IMR-90 (cell line): ENCODE measurements around the gene TMEM190. TPM values are rescaled to one million over a fixed set of nuclear protein-coding genes. Genes with fewer than 3 reads are reported as not detected.

Experiments
- CEBPB ChIP-seq: IDR thresholded peaks from 2 replicates; pipeline ENCODE4 v1.6.1; 2012; ENCODE audit warnings: low read depth, low read length, improper control_type of control experiment
- MAFK ChIP-seq: IDR thresholded peaks from 2 replicates; pipeline ENCODE4 v1.6.1; 2012; ENCODE audit warnings: low read depth, low read length, improper control_type of control experiment
- POLR2A ChIP-seq: IDR thresholded peaks from 2 replicates; pipeline ENCODE4 v1.6.1; 2012; ENCODE audit warnings: mild to moderate bottlenecking, low read depth, low read length
- polyA plus RNA-seq, 3 experiments: library from polyadenylated mRNA; depleted of rRNA; stranded (reverse); fragments of >200 nt; gene quantifications; 2 replicates each; pipeline ENCODE4 v1.2.3, GENCODE V29; 2012; ENCODE audit warnings: low replicate concordance in 1 of 3
- total RNA-seq: library from RNA; depleted of rRNA; stranded (reverse); fragments of >200 nt; gene quantifications from 2 replicates; pipeline ENCODE4 v1.2.3, GENCODE V29; 2012
- TF ChIP-seq, protein P1 (sequence below): fragments of 150-350 bp; IDR thresholded peaks from 2 replicates; pipeline ENCODE4 v1.6.1; 2016; ENCODE audit warnings: low read depth, mild to moderate bottlenecking, low read length, moderate library complexity, borderline replicate concordance

The TMEM190 gene
- total and polyA plus RNA-seq, 2 of the 4 experiments (the other 2 are of a cell fraction) = 1.6 TPM; not detected in 1

DNA sequence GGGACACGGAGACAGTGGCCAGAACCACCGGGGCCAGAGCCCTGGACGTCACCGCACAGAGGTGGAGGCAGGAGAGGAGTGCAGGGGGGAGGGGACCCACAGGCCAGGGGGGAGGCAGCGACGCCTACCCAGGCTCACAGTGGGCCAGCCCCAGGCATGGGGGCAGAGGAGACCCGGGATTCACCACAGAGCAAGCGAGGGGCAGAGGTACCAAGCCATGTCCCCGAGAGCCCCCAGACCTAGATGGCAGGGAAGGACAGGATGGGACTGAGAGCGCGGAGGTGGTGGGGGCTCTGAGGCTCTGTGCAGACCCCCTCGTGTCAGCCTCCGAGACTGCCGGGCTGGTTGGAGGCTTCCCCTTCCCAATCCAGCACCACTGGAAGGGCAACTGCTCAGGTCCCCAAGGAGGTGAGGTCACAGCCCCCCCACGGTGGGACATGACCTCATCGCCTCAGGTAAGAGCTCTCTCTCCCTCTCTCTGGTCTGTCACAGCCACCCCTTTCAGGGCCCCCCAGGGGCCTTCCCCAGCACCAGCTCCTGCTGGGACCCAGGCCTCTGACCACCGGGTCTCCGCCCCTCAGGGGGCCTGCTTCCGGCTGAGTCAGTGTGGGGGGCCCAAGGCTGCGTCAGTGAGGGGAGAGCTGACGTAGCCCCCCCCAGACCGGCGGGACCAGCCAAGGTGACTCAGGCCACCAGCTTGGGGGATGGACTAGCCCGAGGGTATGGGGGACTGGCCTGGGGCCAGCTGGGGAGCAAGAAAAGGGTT lies 4.1 kb upstream of the TMEM190 start (continued):
- TF ChIP-seq CEBPB = no peak
- TF ChIP-seq MAFK = no peak
- TF ChIP-seq, protein P1, sequence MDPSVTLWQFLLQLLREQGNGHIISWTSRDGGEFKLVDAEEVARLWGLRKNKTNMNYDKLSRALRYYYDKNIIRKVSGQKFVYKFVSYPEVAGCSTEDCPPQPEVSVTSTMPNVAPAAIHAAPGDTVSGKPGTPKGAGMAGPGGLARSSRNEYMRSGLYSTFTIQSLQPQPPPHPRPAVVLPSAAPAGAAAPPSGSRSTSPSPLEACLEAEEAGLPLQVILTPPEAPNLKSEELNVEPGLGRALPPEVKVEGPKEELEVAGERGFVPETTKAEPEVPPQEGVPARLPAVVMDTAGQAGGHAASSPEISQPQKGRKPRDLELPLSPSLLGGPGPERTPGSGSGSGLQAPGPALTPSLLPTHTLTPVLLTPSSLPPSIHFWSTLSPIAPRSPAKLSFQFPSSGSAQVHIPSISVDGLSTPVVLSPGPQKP = no peak
- no peak; the same call in none of the 2 replicates for TF ChIP-seq POLR2A
